Measurements from ENCODE around the gene MT4. TPM values are rescaled to one million over a fixed set of nuclear protein-coding genes. Genes with fewer than 3 reads are reported as not detected.
A peak's percentile ranks its signal among the peaks of the same experiment; 100 is the strongest.
"Not testable (repeated sequence)": the region's sequence is repeated elsewhere in the genome, so short reads cannot be mapped to it uniquely, and the experiment has no call there.

MT4 gene
- total and polyA plus RNA-seq, 8 donors: not detected

DNA sequence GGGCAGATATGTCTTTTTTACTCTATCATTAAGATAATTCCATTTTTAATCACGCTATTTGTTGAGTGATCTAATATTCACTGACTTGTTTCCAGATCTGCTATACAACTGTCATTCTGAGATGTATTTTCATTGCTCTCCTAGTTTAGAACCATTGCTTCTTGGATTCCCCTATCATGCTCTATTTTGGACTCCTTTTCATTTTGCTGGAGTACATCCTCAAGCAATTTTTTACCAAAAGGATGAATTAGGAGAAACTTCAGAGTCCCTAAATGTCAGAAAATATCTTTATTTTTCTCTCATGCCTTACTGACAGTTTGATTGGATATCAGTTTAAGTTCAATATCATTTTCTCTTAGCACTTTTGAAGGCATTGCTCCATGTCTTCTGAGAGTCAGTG lies 9.8 kb downstream of the MT4 start:
- Histone ChIP-seq H3K36me3 (no peaks in the 10 kb centered on the region), H3K27ac (no peak overlapping the region), H3K4me3 (no peak overlapping the region), H3K4me1 (peaks cover 0 to 5% (median 0%) of the 10 kb centered on the region in 4 donors), H3K27me3 (no peaks in the 10 kb centered on the region), H3K9me3 (no peaks in the 10 kb centered on the region)
- 55 to 82% (median 77%) methylated on average over 1 of the region's 1 CpG for WGBS, 5 donors
- DNase-seq: no peak
- TF ChIP-seq POLR2A (IDR thresholded peaks at IDR 0.05): no peak
- TF ChIP-seq, protein P1, sequence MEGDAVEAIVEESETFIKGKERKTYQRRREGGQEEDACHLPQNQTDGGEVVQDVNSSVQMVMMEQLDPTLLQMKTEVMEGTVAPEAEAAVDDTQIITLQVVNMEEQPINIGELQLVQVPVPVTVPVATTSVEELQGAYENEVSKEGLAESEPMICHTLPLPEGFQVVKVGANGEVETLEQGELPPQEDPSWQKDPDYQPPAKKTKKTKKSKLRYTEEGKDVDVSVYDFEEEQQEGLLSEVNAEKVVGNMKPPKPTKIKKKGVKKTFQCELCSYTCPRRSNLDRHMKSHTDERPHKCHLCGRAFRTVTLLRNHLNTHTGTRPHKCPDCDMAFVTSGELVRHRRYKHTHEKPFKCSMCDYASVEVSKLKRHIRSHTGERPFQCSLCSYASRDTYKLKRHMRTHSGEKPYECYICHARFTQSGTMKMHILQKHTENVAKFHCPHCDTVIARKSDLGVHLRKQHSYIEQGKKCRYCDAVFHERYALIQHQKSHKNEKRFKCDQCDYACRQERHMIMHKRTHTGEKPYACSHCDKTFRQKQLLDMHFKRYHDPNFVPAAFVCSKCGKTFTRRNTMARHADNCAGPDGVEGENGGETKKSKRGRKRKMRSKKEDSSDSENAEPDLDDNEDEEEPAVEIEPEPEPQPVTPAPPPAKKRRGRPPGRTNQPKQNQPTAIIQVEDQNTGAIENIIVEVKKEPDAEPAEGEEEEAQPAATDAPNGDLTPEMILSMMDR (IDR thresholded peaks at IDR 0.05): no peak
- no peak for TF ChIP-seq EP300 (IDR thresholded peaks at IDR 0.05)
- TF ChIP-seq POLR2AphosphoS5 (IDR thresholded peaks at IDR 0.05): no peak
- intact Hi-C loops (cut with DNase I; ENCODE audit: low total_unique reads): no loop called here

DNA sequence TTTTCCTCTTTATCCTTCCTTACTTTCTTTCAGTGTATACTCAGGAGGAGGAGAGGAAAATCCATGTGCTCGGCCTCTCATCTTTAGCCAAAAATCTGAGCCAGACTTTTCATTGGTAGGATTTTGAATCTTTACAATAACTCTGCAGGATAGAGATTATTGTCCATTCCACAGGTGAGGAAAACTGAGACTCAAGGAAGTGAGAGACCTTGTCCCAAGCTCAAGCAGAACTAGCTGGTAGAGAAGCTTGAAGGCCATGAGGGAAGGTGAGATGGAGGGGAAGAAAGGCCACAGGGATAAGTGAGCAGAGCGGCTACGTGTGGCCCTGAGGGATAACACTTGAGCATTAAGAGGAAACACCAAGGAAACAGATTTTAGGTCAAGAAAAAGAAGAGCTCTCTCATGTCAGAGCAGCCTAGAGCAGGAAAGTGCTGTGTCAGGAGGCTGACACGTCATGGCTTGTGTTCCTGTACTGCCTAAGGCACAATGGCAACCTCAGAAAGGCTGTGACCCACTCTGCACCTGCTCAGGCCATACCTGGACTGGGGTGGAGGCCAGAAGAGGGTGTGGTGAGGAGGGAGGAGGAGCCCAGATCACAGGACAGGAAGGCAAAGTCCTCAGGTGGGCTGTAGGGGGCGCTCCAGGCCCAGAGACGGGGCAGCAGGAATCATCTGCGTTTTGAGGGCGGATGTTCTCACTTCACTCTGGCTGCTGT lies 11.9 kb downstream of the MT4 start:
- H3K27me3 ChIP-seq: no peaks in the 10 kb centered on the region
- peak; percentile 85 to 87 for DNase-seq
- no peaks in the 10 kb centered on the region for H3K36me3 ChIP-seq
- no peak overlapping the region for H3K4me3 ChIP-seq
- H3K4me1 ChIP-seq: peaks cover 0 to 5% (median 0%) of the 10 kb centered on the region in 4 donors
- no peaks in the 10 kb centered on the region for H3K9me3 ChIP-seq
- WGBS, 5 donors: 33 to 43% (median 36%) methylated on average over 7 to 8 of the region's 8 CpGs
- TF ChIP-seq POLR2A (IDR thresholded peaks at IDR 0.05) (no peak), EP300 (IDR thresholded peaks at IDR 0.05) (no peak), POLR2AphosphoS5 (IDR thresholded peaks at IDR 0.05) (peak in 1 of 3 donors; percentile 53)
- TF ChIP-seq, protein P1 (IDR thresholded peaks at IDR 0.05): peak in 5 of 7 experiments; percentile 62 to 84 (median 76)
- H3K27ac ChIP-seq: no peak overlapping the region
- intact Hi-C loops (cut with DNase I; ENCODE audit: low total_unique reads): no loop called here

- 69 to 79% (median 74%) methylated on average over 4 of the region's 4 CpGs for WGBS, 5 donors
- intact Hi-C loops (cut with DNase I; ENCODE audit: low total_unique reads): no loop called here
- H3K4me3 ChIP-seq: no peak overlapping the region
Measured at GRCh38 chr16:56577300-56577625, 12.4 kb downstream of the MT4 start.

GRCh38 chr16:56580391-56581048 lies 15.6 kb downstream of the MT4 start:
- H3K27me3 ChIP-seq: peaks cover 0 to 12% (median 0%) of the 10 kb centered on the region in 3 donors
- intact Hi-C loops (cut with DNase I; ENCODE audit: low total_unique reads): loop anchor here (5.0 kb wide), 1 partner anchor 122 kb away; no protein-coding TSS in a partner anchor
- no peak overlapping the region for H3K27ac ChIP-seq
- no peak for DNase-seq
- no peaks in the 10 kb centered on the region for H3K36me3 ChIP-seq
- WGBS, 5 donors: 70 to 79% (median 74%) methylated on average over 5 to 6 of the region's 6 CpGs
- no peak for TF ChIP-seq POLR2AphosphoS5 (IDR thresholded peaks at IDR 0.05)
- TF ChIP-seq, protein P1 (IDR thresholded peaks at IDR 0.05): no peak
- TF ChIP-seq EP300 (IDR thresholded peaks at IDR 0.05): no peak
- no peak for TF ChIP-seq POLR2A (IDR thresholded peaks at IDR 0.05)
- no peak overlapping the region for H3K4me3 ChIP-seq
- H3K4me1 ChIP-seq: peaks cover 0 to 5% (median 0%) of the 10 kb centered on the region in 4 donors
- no peaks in the 10 kb centered on the region for H3K9me3 ChIP-seq

More at GRCh38 chr16:56577300-56577625, 12.4 kb downstream of the MT4 start:
- Histone ChIP-seq H3K27me3 (no peaks in the 10 kb centered on the region), H3K4me1 (peaks cover 0 to 5% (median 0%) of the 10 kb centered on the region in 4 donors), H3K36me3 (no peaks in the 10 kb centered on the region), H3K27ac (no peak overlapping the region), H3K9me3 (no peaks in the 10 kb centered on the region)
- no peak for DNase-seq
- no peak for TF ChIP-seq POLR2A (IDR thresholded peaks at IDR 0.05)
- TF ChIP-seq, protein P1 (IDR thresholded peaks at IDR 0.05): no peak
- no peak for TF ChIP-seq EP300 (IDR thresholded peaks at IDR 0.05)
- TF ChIP-seq POLR2AphosphoS5 (IDR thresholded peaks at IDR 0.05): no peak

DNA sequence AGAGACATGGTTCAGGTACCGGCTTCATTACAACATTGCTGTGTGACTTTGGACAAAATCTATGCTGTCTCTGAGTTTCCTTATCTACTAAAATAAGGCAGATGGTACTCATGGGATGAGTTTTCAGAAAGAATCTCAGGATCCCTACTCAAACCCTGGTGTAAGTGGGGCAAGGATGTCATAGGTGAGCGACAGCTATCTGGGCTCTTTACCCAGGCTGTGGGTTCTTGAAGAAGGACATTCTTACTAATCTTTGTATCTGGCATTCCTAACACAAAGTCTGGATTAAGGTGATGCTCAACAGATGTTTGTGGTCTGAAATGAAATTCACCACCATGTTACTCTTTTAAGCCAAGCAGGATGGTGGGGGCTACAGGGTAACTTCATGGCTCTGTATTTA lies 18.0 kb downstream of the MT4 start:
- not testable (repeated sequence) for H3K4me3 ChIP-seq, H3K36me3 ChIP-seq, H3K27ac ChIP-seq, DNase-seq, H3K9me3 ChIP-seq, H3K4me1 ChIP-seq
- H3K27me3 ChIP-seq: peaks cover 0 to 25% (median 0%) of the 10 kb centered on the region in 3 donors
- 86 to 100% (median 97%) methylated on average over 2 of the region's 2 CpGs for WGBS, 5 donors
- intact Hi-C loops (cut with DNase I; ENCODE audit: low total_unique reads): loop anchor here (5.0 kb wide), 1 partner anchor 119 kb away; no protein-coding TSS in a partner anchor

Data from stomach (tissue), 9 donors.